ENCODE data around the gene PRR23B. TPM values are rescaled to one million over a fixed set of nuclear protein-coding genes. Genes with fewer than 3 reads are reported as not detected.

The PRR23B gene
- polyA plus RNA-seq, 1 experiment, result not detected

DNA sequence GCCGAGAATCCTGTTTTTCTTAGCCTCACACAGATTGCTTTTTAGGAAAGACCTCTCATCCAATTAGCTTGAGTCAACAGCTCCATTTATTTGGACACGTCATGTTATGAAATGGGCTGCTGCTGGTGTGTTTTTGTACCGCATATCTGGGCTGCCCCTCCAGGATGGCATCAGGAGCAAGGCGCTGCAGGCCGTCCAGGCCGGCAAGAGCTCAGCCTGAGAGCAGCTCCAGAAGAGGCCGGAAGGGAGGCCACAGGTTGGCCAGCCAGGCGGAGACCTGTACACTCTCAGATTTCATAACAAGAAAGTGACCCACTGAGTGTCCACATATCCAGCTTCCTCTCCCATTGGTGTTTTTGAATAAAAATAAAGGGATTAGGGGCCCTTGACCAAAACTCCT is 45.4 kb downstream of the PRR23B start:
- ChIA-PET CTCF (no interaction called here), POLR2A (no interaction called here)
- TF ChIP-seq, protein P1, sequence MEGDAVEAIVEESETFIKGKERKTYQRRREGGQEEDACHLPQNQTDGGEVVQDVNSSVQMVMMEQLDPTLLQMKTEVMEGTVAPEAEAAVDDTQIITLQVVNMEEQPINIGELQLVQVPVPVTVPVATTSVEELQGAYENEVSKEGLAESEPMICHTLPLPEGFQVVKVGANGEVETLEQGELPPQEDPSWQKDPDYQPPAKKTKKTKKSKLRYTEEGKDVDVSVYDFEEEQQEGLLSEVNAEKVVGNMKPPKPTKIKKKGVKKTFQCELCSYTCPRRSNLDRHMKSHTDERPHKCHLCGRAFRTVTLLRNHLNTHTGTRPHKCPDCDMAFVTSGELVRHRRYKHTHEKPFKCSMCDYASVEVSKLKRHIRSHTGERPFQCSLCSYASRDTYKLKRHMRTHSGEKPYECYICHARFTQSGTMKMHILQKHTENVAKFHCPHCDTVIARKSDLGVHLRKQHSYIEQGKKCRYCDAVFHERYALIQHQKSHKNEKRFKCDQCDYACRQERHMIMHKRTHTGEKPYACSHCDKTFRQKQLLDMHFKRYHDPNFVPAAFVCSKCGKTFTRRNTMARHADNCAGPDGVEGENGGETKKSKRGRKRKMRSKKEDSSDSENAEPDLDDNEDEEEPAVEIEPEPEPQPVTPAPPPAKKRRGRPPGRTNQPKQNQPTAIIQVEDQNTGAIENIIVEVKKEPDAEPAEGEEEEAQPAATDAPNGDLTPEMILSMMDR (IDR thresholded peaks at IDR 0.05; ENCODE audit: low read depth, low read length), result no peak

DNA sequence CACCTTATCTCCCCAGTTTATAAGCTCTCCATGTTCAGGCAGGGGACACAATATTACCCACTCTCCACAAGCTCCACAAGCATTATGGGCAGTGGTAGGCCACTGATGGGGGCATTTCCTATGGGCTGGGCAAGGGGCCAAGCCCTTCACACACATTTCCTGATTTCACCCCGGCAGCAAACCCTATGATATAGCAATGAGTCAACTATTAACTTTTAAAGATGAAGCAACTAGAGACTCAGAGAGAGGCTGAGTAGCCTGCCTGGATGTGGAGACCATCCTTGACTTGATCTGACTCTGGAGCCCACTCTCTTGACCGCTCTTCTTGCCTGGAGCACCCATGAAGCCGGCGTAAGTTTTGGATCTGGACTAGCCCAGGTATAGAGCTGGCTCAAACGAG is 46.3 kb downstream of the PRR23B start:
- DNase-seq (ENCODE audit: low read depth, low spot score), result no peak

More for the DNA sequence above, 45.4 kb downstream of the PRR23B start:
- peaks cover 2% of the 10 kb centered on the region for H3K27me3 ChIP-seq (ENCODE audit: control insufficient read depth, insufficient read depth, low read length)
- no peak overlapping the region for H3K4me3 ChIP-seq (ENCODE audit: low read depth, low read length)
- H3K27ac ChIP-seq (ENCODE audit: low read depth, low read length), result no peak overlapping the region
- H3K9me3 ChIP-seq (ENCODE audit: control insufficient read depth, insufficient read depth, low read length), result no peaks in the 10 kb centered on the region
- no peak for DNase-seq (ENCODE audit: low read depth, low spot score)

DNA sequence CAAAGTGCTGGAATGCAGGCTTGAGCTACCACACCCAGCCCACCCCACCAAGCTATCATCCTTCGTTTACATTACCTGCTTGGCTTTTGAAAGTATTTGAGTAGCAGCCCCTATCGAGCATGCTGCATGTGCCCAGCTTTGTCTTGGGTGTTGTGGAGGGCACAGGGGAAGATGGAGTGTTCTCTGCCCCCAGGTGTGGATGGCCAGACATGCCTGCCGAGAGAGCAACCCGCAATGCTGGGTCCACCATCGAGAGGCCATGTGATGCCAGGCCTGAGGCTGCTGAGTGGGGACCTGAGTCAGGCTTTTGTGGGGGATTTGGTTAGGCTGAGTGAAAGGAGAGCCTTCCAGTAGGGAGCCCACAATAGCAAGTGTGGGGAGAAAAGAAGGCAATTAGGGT is 47.8 kb downstream of the PRR23B start:
- POLR2A ChIA-PET, result no interaction called here
- TF ChIP-seq, protein P1 (IDR thresholded peaks at IDR 0.05; ENCODE audit: low read depth, low read length), result no peak
- Histone ChIP-seq H3K4me3 (ENCODE audit: low read depth, low read length) (no peak overlapping the region), H3K27me3 (ENCODE audit: control insufficient read depth, insufficient read depth, low read length) (peaks cover 2% of the 10 kb centered on the region), H3K9me3 (ENCODE audit: control insufficient read depth, insufficient read depth, low read length) (no peaks in the 10 kb centered on the region), H3K27ac (ENCODE audit: low read depth, low read length) (no peak overlapping the region)
- no peak for DNase-seq (ENCODE audit: low read depth, low spot score)
- CTCF ChIA-PET, result interaction anchor here (1.7 to 2.2 kb wide), 2 partner anchors 8 to 31 kb away, joined by 5 to 7 read pairs; no protein-coding TSS in a partner anchor

More for the DNA sequence above, 46.3 kb downstream of the PRR23B start:
- ChIA-PET CTCF (interaction anchor here (0.8 kb wide), 1 partner anchor 39 kb away, joined by 3 read pairs; no protein-coding TSS in a partner anchor), POLR2A (no interaction called here)
- TF ChIP-seq, protein P1 (IDR thresholded peaks at IDR 0.05; ENCODE audit: low read depth, low read length), result no peak
- H3K27ac ChIP-seq (ENCODE audit: low read depth, low read length), result no peak overlapping the region
- no peak overlapping the region for H3K4me3 ChIP-seq (ENCODE audit: low read depth, low read length)
- no peaks in the 10 kb centered on the region for H3K9me3 ChIP-seq (ENCODE audit: control insufficient read depth, insufficient read depth, low read length)
- H3K27me3 ChIP-seq (ENCODE audit: control insufficient read depth, insufficient read depth, low read length), result peaks cover 2% of the 10 kb centered on the region

DNA sequence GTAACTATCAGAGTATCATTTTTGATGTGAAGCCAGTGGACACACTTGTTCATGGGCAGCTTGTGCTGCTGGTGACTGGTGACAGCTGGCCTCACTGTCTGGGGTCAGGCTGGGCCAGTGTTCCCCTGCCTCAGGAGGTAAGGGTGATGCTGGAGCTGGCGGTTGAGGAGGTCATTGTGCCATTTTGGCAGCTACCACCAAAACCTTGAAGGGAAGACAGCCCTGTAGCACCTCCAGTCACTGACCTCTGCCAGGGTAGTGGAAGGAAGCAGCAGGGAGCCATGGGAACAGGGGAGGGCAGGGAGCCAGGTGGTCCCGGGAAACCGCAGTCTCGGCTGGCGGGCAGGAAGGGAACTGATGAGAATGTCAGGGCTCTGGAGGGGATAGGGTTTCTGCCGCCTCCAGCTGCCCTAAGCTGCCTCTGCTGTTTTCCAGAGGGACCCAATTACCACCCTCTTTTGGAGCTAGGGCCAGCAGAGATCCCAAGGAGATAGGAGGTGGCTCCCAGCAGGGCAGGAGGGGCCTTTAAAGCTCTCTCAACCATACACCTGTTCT is 48.9 kb downstream of the PRR23B start:
- CTCF ChIA-PET, result interaction anchor here (1.7 to 2.2 kb wide), 2 partner anchors 9 to 30 kb away, joined by 5 to 7 read pairs; no protein-coding TSS in a partner anchor
- TF ChIP-seq, protein P1 (IDR thresholded peaks at IDR 0.05; ENCODE audit: low read depth, low read length), result no peak
- POLR2A ChIA-PET, result no interaction called here

More for the DNA sequence above, 48.9 kb downstream of the PRR23B start:
- no peak for DNase-seq (ENCODE audit: low read depth, low spot score)
- H3K27ac ChIP-seq (ENCODE audit: low read depth, low read length), result no peak overlapping the region
- no peaks in the 10 kb centered on the region for H3K9me3 ChIP-seq (ENCODE audit: control insufficient read depth, insufficient read depth, low read length)
- H3K27me3 ChIP-seq (ENCODE audit: control insufficient read depth, insufficient read depth, low read length), result peaks cover 2% of the 10 kb centered on the region
- no peak overlapping the region for H3K4me3 ChIP-seq (ENCODE audit: low read depth, low read length)

Other genes starting within 250 kb of the PRR23B start
- 11.5 and 13.8 TPM in 2 replicates for gene PIK3CB, start 186.0 kb downstream of the PRR23B start, polyA plus RNA-seq (2011; rRNA removed)
- 0.05 and 0.07 TPM in 2 replicates for gene FOXL2, start 73.8 kb downstream of the PRR23B start, polyA plus RNA-seq (2011; rRNA removed)
- gene FOXL2NB, start 73.7 kb downstream of the PRR23B start, polyA plus RNA-seq (2011; rRNA removed), result 0.04 and 0.05 TPM in 2 replicates
- not detected in 2 replicates for gene PRR23A, start 14.7 kb downstream of the PRR23B start, polyA plus RNA-seq (2011; rRNA removed)
- not detected in 2 replicates for gene PRR23C, start 24.0 kb upstream of the PRR23B start, polyA plus RNA-seq (2011; rRNA removed)

Data from AG04450 (cell line).